HCEC 1CT (cell line): Measurements from ENCODE around the gene SESN2.

ENCODE experiments used
- DNase-seq: peaks from one replicate; pipeline ENCODE4 v3.0.0-alpha.2; 2017

SESN2 gene, protein sequence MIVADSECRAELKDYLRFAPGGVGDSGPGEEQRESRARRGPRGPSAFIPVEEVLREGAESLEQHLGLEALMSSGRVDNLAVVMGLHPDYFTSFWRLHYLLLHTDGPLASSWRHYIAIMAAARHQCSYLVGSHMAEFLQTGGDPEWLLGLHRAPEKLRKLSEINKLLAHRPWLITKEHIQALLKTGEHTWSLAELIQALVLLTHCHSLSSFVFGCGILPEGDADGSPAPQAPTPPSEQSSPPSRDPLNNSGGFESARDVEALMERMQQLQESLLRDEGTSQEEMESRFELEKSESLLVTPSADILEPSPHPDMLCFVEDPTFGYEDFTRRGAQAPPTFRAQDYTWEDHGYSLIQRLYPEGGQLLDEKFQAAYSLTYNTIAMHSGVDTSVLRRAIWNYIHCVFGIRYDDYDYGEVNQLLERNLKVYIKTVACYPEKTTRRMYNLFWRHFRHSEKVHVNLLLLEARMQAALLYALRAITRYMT

DNA sequence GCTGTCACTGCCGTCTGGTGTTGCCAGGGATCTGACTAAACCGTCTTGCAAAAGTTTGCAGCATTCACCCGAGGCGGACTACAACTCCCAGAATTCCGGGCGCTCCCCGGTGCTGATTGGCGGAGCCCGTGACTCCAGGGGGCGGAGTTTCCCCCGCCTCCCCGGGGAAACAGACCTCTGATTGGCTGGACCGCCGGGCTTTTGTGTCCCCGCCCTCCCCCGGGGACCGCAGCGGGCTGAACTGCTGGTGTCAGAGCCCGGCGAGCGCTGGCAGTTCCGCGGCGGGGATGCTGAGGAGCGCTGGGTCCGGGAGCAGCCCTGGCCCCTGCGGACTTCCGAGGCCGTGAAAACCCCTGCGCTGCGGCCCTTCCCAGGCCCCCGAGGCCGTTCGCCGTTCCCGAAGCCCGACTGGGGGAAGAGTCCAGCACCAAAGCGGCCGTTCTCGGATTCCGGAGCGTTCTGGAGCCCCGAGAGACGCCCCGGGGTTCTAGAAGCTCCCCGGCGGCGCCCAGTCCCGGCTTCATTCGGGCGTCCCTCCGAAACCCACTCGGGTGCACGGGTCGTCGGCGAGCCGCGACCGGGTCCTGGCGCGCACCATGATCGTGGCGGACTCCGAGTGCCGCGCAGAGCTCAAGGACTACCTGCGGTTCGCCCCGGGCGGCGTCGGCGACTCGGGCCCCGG is at the start of gene SESN2:
Gene SESN2 (plus strand): TSS at position 267 of the 682 bp plus-strand sequence. CDS start 330 bp downstream, at position 597.
- peak; percentile 99 for DNase-seq

DNA sequence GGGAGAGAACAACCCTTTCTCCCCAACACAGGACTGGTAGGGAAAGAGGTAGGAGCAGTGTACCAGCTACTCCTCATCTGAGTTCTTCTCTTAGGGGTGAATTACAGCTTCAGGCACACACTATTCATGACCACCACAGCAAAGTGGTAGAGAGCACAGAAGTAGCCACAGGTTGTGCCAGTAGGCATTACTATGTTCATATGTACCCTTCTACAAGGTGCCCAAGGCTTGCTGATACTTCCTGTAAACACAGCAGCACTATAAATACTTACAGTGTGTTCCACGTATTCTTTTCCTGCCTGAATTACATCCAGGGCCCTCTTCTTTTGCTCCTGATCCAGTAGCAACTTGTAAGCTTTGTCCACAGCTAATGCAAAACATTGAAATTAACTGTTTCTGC is 49.6 kb upstream of the SESN2 start:
- no peak for DNase-seq

DNA sequence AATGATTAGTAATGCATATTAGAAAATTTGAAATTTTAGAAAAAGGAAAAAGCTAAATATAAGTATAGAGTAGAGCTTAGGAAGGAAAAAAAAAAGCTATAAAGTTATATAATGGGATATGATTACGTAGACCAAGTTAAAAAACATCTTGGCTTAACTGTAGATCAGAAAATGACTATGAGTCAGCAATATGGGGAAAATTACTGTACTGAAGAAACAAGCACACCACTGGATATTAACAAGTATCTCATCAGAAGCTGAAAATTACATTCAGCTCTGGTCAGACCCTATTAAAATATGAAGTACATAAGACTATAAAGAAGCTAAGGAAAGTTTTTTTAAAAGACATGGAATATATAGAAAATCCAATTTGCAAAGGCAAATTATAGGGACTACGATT is 46.0 kb upstream of the SESN2 start:
- DNase-seq: no peak

DNA sequence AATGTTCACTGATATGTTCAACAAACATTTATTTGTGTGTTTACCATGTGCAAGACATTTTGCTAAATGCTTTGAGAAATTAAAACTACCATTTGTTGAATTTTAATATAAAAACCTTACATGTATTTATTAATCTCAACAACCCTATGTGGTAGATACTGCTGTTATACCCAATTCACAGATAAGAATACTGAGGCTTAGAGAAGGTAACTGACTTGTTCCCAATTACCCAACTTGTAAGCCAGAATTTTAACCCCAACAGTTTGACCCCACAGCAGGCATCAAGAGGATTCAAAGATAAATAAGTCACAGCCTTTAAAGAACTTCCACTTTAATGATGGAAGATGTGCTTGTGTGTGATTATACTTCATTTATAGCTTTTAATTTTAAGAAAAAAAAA is 30.2 kb upstream of the SESN2 start:
- no peak for DNase-seq

DNA sequence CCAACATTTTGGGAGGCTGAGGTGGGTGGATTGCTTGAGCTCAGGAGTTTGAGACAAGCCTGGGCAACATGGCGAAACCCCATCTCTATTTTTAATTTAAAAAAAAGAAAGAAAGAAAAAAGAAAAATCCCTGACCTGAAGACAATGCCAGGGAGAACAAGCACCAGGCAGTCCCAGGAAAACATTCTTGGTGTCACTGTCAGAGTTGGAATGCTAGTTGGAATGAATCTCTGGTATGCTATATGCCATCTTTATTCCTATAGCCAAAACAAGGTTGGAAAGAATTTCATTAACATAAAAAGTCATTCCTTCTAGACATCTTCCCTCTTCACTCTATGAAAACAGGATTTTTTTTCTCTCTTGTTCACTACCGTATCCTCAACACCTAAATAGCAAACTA is 29.3 kb upstream of the SESN2 start:
- no peak for DNase-seq

DNA sequence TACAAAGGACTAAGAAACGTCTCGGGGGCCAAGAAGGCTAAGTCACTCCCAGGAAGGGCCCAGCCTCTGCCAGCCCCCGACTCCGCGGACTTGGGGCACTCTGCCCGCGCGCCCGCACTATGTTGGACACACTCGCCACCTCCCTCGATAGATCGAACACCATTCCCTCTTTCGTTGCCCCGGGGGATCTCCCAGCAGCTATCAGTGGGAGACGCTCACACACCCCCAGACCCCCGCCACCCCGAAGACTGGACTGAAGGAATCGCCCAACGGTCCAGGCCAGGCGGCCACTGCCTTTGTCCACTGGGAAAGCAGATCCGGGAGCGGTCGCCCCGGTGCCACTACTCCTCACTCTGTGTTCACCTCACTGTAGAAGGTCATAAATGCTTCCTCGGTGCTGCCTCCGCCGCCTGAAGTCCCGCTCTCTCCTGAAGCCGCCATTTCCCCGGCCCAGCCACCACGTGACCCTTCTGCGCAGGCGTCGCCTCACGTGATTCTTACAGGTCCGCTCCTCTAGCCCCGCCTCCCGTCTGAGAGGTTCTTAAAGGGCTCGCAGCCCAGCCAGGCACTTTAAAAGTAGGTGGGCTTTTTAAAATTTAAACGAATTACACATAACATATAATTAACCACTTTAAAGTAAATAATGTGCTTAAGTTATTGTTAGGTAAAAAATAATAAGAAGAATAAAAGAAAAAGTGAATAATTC is 26.6 kb upstream of the SESN2 start, which contains the start of gene DNAJC8:
Gene DNAJC8 (minus strand): TSS at position 472 of the 706 bp plus-strand sequence. CDS start 31 bp downstream, at position 441.
- DNase-seq: peak; percentile 93

DNA sequence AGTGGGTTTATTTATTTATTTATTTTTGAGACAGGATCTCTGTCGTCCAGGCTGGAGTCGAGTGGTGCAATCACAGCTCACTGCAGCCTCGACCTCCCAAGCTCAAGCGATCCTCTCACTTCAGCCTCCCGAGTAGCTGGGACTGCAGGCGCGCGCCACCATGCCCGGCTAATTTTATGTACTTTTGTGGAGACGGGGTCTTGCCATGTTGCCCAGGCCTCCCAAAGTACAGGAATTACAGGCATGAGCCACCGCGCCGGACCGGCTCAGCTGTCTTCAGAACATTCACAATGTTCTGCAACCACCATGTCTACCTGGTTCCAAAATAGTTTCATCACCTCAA is 26.1 kb upstream of the SESN2 start:
- no peak for DNase-seq

DNA sequence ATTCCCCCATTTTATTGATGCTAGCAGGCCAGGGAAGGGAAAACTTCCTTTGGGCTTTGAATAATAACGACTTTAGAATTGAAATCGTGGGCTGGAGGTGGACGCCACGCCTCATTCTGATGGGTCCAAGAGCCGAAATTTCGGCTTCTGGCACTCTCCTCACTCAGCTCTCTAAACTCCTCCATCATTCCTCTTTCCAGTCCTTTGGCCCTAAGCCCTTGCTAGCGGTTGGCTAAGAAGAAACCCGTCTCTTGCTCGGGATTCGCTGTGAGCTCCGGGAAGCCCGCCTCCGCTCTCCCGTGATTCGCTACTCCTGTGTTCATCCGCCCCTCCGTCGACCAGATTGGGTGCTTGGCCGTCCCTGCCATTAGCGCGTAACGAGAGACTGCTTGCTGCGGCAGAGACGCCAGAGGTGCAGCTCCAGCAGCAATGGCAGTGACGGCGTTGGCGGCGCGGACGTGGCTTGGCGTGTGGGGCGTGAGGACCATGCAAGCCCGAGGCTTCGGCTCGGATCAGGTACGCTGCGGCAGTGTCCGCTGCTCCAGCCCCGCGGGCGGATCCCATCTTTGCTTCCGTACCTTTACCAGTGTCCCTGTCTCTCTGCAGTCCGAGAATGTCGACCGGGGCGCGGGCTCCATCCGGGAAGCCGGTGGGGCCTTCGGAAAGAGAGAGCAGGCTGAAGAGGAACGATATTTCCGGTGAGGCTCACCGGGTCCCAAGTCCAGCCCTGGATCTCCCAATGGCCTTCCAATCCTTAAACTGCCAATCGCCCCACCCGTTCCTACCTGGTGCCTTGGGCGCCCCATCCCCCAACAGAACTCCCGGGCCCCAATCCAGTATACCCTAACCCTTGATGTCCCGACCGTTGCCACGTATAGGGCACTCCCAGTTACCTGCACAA is 23.3 kb upstream of the SESN2 start, which contains the start of gene ATP5IF1:
Gene ATP5IF1 (plus strand): TSS at position 370 of the 901 bp plus-strand sequence. CDS start 60 bp downstream, at position 430.
- DNase-seq: peak; percentile 99

DNA sequence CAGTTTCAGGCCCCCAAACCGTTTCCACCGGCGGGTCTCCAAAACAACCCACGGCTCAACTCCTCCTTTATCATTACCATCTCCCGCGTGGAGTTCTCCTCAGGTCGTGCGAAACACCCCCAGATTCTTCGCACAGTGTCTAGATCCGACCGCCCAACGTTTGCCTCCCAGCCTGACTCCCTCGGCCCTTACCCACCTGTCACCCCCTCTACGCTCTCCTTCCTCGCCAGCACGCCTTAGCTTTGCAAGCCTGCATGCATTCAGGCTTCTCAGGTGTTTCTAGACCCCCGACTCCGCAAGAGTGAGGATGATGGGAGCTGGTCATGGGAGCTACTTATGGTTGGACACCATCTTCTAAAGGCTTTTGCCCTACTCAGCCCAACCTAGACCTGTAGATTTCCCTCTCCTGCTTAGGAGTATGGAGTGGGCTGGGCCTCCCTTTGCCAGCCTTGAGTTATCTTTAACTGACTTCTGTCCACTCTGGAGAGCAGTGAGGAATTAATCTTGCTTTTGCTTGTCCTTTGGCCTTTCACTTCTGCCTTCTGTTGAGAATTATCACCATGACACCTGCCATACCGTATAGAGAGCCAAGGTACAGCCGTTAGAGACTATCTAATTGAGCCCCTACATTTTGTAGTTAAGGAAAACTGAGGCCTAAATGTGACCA is 22.5 kb upstream of the SESN2 start:
- DNase-seq: no peak

DNA sequence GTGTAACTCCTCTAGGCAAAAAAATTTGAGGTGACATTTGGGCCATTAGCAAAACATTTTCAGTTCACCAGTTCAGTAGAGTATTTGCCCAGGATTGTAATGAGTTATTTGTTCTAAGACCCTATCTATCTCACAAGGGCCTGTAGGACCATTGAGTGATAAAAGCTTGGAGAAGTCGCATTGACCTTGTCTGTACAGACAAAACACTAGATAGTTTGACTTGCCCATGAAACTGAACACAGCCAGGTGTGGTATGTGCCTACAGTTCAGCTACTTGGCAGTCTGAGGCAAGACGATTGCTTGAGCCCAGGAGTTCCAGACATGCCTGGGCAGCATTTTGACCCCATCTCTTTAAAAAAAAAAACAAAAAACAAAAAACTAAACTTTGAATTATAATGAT is 20.3 kb upstream of the SESN2 start:
- no peak for DNase-seq

DNA sequence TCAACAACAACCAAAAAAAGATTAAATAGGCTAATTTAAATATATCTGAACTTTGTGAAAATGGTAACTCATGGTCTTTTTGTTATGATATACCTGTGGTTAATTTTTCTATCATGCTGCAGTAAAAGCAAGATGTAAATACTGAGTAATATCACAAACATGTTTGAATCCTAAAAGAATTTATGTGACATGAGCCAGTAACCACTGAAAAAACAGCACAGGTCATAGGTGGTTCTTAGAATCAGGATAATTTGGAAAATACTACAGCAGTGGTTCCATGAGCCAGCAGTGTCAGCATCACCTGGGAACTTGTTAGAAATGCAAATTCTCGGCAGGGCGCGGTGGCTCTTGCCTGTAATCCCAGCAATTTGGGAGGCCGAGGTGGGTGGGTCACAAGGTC is 19.3 kb upstream of the SESN2 start:
- DNase-seq: no peak

DNA sequence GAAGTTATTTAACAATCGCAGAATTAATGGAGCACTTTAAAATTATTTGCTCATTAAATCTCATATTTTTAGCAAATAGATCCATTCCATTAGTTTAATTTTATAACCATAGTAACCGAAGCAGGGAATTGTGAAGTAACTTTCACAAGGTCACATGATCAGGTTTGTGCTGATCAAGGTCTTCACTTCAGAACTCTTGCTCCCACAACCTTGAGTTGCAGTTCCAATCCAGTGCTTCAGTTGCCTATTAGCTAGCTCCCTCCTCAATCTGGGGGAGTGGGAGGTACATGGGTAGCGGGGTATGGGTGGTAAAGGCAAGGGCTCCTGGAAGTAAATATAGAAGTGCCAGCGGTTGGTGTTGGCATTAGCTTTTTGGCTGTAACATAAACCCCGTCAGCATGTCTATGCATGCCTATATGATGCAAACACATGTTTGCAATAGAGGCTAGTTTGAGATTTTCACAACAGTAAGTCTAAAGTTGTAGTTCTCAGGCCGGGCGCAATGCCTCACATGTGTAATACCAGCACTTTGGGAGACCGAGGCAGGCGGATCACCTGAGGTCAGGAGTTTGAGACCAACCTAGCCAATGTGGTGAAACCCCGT is 17.6 kb upstream of the SESN2 start:
- DNase-seq: no peak

DNA sequence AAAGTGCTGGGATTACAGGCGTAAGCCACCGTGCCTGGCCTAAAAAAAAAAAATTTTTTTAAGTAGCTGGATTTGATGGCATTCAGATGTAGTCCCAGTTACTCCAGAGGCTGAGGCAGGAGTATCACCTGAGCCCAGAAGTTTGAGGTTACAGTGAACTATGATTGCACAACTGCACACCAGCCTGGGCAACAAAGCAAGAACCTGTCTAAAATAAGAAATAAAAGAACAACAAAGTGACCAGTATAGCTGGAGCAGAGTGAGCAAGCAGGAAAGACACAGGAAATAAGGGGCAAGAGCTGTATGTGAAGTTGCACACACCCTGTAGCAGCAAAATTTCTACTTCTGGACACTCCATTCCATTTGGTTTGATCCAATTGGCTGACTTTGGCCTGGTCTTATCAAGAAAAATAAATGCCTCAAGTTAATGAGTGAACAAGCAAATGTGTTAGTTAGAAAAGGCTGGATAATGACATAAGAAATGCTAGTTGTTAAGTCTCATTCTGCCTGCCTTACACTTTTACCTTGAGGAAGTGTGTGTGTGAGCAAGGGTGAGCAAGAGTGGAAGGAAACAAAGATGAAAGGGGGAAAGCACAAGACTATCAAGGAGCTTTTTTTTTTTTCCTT is 15.5 kb upstream of the SESN2 start:
- no peak for DNase-seq

DNA sequence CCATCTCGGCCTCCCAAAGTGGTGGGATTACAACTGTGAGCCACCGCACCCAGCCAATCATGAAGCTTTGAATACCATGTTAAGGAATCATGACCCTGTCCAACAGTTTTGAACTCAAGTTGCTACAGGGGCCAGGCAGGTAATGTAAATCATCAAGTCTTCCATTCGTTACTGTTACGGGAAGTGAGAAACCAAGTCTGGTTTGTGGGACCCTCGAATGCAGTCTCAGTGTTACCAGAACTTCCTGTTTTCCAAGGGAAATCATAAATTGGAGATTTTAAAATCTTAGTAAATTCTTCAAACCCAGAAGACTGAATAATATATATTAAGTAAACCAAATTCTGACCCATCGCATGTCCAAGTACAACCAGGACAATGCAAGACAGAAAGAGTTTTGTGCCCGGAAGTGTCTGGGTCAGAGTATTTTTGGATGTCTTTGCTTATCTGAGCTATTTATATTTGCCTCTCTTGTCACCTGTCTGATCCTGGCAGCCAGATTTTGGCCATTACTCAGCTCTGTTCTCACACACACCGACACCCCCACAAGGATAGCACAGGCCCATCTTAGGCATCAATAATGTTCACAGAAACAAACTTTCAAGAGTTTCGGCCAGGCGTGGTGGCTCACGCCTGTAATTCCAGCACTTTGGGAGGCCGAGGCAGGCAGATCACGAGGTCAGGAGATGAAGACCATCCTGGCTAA is 14.6 kb upstream of the SESN2 start:
- no peak for DNase-seq

DNA sequence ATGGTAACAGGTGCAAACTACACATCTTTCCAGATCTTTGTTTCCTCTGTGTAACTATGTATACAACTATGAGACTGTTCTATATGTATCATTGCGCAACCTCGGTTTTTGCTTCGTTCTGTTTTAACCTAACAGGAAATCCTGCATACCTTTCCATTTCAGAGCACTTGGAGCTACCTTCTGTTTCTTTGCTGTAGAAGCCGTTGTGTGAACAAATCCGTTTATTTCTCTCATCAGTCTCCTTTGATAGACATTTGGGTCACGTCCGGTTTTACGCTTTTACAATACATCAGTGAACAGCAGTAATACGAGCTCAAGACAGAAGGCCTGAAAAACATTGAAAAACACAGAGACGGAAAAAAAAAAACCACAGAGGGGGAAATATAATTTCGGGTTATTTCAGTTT is 12.9 kb upstream of the SESN2 start:
- peak; percentile 41 for DNase-seq

DNA sequence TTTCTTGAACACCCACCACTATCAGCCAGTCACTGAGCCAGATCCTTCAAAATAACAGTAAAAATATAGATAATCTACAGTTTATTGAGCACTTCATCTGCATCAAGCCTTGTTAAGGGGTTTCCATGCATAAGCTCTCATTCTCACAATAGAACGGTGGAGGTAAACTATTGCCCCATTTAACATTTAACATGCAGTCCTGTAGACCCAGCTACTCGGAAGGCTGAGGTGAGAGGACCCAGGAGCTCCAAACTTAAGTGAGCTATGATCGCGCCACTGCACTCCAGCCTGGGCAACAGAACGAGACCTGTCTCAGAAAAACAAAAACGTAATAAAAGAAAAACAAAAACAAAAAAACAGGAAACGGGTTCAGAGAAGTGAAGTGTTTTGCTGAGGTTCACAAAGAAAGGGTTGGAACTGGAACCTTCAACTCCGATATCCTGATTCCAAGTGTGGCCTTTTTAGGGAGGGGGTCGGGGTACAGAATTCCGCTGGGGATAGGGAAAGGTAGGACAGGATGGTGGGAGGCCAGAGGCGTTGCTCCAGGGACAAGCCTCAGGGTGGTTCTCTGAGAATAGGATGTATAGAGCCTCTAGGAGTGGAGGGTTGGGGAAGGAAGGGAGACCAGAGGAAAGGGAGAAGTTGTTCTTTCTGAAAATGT is 11.6 kb upstream of the SESN2 start:
- no peak for DNase-seq

DNA sequence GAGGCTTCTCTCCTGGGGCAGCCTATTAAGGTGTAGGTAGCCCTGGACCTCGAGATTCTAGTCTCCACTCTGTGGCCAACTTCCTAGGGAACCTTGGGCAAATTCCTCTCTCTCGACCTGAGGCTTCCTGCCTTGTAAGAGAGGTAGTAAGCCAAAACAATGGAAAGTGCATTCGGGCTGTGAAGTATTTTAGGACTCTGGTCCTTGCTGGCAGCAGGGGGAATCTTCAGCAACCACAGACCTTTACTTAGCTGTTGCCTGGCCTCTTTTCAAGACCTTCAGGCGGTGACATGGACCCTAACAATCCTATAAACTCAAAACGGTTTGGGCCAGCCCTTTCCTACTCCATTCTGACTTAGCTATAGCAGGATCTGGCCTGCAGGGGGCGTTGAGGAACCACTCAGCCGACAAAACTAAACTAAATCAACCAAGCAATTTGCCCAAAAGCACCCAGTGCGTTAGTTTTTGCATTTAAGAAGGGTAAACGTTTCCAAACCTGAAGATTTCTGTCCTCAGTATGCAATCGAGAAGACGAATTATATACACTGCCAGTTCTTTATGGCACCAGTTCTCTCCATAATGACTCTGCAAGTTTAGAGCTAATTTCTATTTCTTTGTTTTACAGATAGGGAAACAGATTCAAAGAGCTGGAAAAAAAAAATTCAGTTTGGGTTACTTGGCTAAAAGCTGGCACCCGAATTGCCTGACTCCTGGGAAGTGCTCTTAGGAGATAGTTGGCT is 10.9 kb upstream of the SESN2 start:
- peak; percentile 64 for DNase-seq

DNA sequence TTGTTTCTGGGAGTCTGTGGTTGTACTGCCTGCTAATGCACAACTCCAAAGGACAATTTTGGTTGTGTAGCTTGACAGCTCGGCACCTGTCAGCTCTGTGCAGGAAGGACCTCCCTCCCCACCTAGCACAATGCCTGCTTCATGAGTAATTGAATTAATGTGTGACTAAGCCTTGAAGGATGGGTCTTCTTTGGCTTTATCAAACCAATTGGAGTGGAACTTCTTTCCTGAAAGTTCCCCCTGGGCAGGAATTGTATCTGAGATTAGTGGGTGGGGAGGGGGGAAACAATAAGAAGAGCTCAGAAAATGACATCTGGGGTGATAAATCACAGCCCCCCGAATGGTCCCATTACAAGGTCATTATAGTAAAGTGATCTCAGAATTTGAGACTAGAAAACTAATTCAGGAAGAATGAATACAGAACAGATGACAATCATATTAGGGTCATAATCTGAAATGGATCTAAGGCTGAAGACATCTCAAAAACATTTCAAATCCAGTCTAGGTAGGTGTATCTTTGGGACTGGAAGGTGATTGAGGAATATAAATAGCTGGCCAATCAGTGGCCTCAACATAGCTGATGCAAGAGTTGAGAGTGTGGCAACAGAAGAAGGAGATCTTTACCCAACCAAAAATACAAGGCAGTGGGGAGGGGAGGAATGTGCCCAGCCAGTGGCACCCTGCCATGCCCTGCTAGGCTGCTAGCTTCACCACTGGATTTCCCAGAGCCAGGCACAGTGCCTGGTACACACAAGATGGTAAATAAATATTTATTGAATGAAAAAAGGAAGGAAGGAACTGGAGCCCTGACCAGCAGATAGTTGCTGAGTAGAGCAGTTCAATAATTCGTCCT is 10.1 kb upstream of the SESN2 start:
- peak; percentile 47 for DNase-seq
